ENCODE results near the gene SSBP3.

The SSBP3 gene

GRCh38 chr1:54292002-54292911 lies 113.9 kb downstream of the SSBP3 start:
- Histone ChIP-seq H3K36me3 (ENCODE audit: control insufficient read depth, insufficient read depth, low read length) (no peaks in the 10 kb centered on the region), H3K9ac (ENCODE audit: low read depth, low read length) (no peak overlapping the region), H3K27ac (ENCODE audit: low read depth, low read length) (no peak overlapping the region), H3K4me1 (ENCODE audit: control insufficient read depth, insufficient read depth, low read length) (peaks cover 36% of the 10 kb centered on the region), H3K9me3 (ENCODE audit: control insufficient read depth, insufficient read depth, low read length) (no peaks in the 10 kb centered on the region), H3K4me3 (ENCODE audit: low read depth, low read length) (no peak overlapping the region), H3K27me3 (ENCODE audit: control insufficient read depth, insufficient read depth, low read length) (no peaks in the 10 kb centered on the region)

GRCh38 chr1:54291276-54292001 lies 114.8 kb downstream of the SSBP3 start:
- Histone ChIP-seq H3K4me1 (ENCODE audit: control insufficient read depth, insufficient read depth, low read length) (peaks cover 45% of the 10 kb centered on the region), H3K27me3 (ENCODE audit: control insufficient read depth, insufficient read depth, low read length) (no peaks in the 10 kb centered on the region), H3K27ac (ENCODE audit: low read depth, low read length) (no peak overlapping the region)

GRCh38 chr1:54290506-54291184 lies 115.5 kb downstream of the SSBP3 start:
- H3K36me3 ChIP-seq (ENCODE audit: control insufficient read depth, insufficient read depth, low read length), result no peaks in the 10 kb centered on the region
- H3K27me3 ChIP-seq (ENCODE audit: control insufficient read depth, insufficient read depth, low read length), result no peaks in the 10 kb centered on the region
- peaks cover 53% of the 10 kb centered on the region for H3K4me1 ChIP-seq (ENCODE audit: control insufficient read depth, insufficient read depth, low read length)
- H3K4me3 ChIP-seq (ENCODE audit: low read depth, low read length), result no peak overlapping the region
- H3K27ac ChIP-seq (ENCODE audit: low read depth, low read length), result no peak overlapping the region
- H3K9ac ChIP-seq (ENCODE audit: low read depth, low read length), result no peak overlapping the region
- H3K9me3 ChIP-seq (ENCODE audit: control insufficient read depth, insufficient read depth, low read length), result no peaks in the 10 kb centered on the region

More at GRCh38 chr1:54291276-54292001, 114.8 kb downstream of the SSBP3 start:
- H3K4me3 ChIP-seq (ENCODE audit: low read depth, low read length), result no peak overlapping the region
- no peaks in the 10 kb centered on the region for H3K9me3 ChIP-seq (ENCODE audit: control insufficient read depth, insufficient read depth, low read length)
- H3K9ac ChIP-seq (ENCODE audit: low read depth, low read length), result no peak overlapping the region
- no peaks in the 10 kb centered on the region for H3K36me3 ChIP-seq (ENCODE audit: control insufficient read depth, insufficient read depth, low read length)

DNA sequence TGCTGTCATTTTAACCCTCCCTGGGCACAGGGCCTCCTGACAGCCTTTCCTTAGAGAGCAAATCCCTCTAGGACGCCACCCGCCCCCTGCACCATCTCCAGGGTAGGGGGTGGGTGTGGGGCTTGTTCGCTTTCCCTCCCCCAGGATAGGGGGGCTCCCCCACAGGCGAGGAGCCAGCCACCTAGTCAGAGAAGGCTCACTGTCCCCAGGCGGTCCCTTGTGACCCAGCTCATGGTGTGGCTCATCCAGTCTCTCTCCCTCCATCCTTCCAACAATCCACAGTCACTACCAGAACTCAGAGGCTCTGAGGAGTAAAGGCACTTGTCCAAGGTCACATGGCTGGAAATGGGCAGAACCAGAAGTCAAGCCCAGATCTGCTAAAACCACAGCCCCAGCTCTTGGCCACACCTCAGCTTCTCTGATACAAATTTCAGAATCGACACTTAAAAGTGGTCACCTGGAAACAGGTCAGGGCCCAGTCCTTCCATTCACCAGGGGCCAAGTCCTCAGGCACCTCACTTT lies 116.4 kb downstream of the SSBP3 start:
- Histone ChIP-seq H3K4me1 (ENCODE audit: control insufficient read depth, insufficient read depth, low read length) (peaks cover 58% of the 10 kb centered on the region), H3K4me3 (ENCODE audit: low read depth, low read length) (no peak overlapping the region), H3K36me3 (ENCODE audit: control insufficient read depth, insufficient read depth, low read length) (no peaks in the 10 kb centered on the region), H3K27me3 (ENCODE audit: control insufficient read depth, insufficient read depth, low read length) (no peaks in the 10 kb centered on the region), H3K9ac (ENCODE audit: low read depth, low read length) (no peak overlapping the region), H3K27ac (ENCODE audit: low read depth, low read length) (no peak overlapping the region), H3K9me3 (ENCODE audit: control insufficient read depth, insufficient read depth, low read length) (no peaks in the 10 kb centered on the region)

DNA sequence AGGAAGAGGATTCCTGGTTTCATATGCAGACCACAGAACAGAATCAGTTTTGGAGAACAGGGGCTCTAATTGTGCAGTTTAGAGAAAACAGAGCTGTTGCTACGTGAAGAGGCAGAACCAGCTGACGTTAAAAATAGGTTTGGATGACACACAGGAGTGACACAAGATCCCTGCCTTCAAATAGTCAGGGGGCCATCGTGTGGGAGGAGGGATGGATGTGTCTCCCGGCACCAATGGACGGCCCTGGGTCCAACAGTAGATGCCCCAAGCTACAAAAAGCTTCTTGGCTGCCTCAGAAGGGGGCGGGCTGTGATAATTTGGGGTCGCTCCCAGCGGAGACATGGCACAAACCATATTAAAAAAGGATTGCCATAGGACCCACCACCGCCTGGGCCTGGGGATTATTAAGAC lies 118.4 kb downstream of the SSBP3 start:
- Histone ChIP-seq H3K36me3 (ENCODE audit: control insufficient read depth, insufficient read depth, low read length) (no peaks in the 10 kb centered on the region), H3K9me3 (ENCODE audit: control insufficient read depth, insufficient read depth, low read length) (no peaks in the 10 kb centered on the region), H3K27me3 (ENCODE audit: control insufficient read depth, insufficient read depth, low read length) (no peaks in the 10 kb centered on the region), H3K4me1 (ENCODE audit: control insufficient read depth, insufficient read depth, low read length) (peaks cover 62% of the 10 kb centered on the region), H3K27ac (ENCODE audit: low read depth, low read length) (peak overlapping the region; percentile 28), H3K4me3 (ENCODE audit: low read depth, low read length) (no peak overlapping the region), H3K9ac (ENCODE audit: low read depth, low read length) (no peak overlapping the region)

GRCh38 chr1:54287176-54287650 lies 119.0 kb downstream of the SSBP3 start:
- no peaks in the 10 kb centered on the region for H3K27me3 ChIP-seq (ENCODE audit: control insufficient read depth, insufficient read depth, low read length)
- no peaks in the 10 kb centered on the region for H3K36me3 ChIP-seq (ENCODE audit: control insufficient read depth, insufficient read depth, low read length)
- no peak overlapping the region for H3K4me3 ChIP-seq (ENCODE audit: low read depth, low read length)
- H3K9me3 ChIP-seq (ENCODE audit: control insufficient read depth, insufficient read depth, low read length), result no peaks in the 10 kb centered on the region
- no peak overlapping the region for H3K9ac ChIP-seq (ENCODE audit: low read depth, low read length)
- H3K27ac ChIP-seq (ENCODE audit: low read depth, low read length), result no peak overlapping the region
- peaks cover 58% of the 10 kb centered on the region for H3K4me1 ChIP-seq (ENCODE audit: control insufficient read depth, insufficient read depth, low read length)

- Histone ChIP-seq H3K9ac (ENCODE audit: low read depth, low read length) (no peak overlapping the region), H3K9me3 (ENCODE audit: control insufficient read depth, insufficient read depth, low read length) (no peaks in the 10 kb centered on the region), H3K4me3 (ENCODE audit: low read depth, low read length) (no peak overlapping the region), H3K27ac (ENCODE audit: low read depth, low read length) (no peak overlapping the region), H3K4me1 (ENCODE audit: control insufficient read depth, insufficient read depth, low read length) (peaks cover 57% of the 10 kb centered on the region), H3K36me3 (ENCODE audit: control insufficient read depth, insufficient read depth, low read length) (peaks cover 2% of the 10 kb centered on the region), H3K27me3 (ENCODE audit: control insufficient read depth, insufficient read depth, low read length) (no peaks in the 10 kb centered on the region)
These were observed 120.3 kb downstream of the SSBP3 start for GRCh38 chr1:54285815-54286345.

DNA sequence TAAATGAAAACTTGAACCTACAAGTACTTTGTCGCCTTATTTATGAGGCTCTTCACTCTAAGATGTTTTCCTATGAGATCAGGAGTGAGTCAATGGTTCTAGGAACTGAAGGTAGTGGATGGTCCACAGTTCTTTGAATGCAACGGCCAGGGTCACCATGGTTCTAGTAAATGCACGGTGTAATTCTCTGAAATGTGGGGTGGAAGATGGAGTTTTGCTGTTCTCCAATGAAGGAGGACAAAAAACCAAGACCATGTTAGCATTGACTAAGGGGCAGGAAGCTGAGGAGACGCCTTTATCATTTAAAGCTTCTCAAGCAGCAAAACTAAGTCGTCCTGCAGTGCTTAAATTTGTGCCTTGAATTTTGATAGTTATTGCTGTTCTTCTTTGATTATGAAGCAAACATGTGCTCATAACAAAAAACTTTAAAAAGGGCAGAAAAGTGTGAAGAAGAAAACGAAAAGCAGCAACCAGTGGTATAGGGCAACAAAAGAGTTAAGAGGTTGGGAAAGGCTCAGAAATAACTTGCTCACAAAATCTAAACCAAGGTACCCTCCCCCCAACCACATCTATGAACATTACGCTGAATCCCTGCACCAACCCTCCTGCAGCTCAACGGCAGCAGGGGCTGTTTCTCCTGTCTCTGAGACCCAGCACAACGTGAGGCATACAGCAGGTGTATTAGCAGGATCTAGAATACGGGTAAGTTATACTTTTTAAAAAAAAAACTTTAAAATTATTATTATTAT lies 121.2 kb downstream of the SSBP3 start:
- H3K9me3 ChIP-seq (ENCODE audit: control insufficient read depth, insufficient read depth, low read length), result no peaks in the 10 kb centered on the region
- peak overlapping the region; percentile 61 for H3K27ac ChIP-seq (ENCODE audit: low read depth, low read length)
- H3K36me3 ChIP-seq (ENCODE audit: control insufficient read depth, insufficient read depth, low read length), result peaks cover 11% of the 10 kb centered on the region
- H3K4me3 ChIP-seq (ENCODE audit: low read depth, low read length), result no peak overlapping the region
- peaks cover 50% of the 10 kb centered on the region for H3K4me1 ChIP-seq (ENCODE audit: control insufficient read depth, insufficient read depth, low read length)
- no peak overlapping the region for H3K9ac ChIP-seq (ENCODE audit: low read depth, low read length)
- H3K27me3 ChIP-seq (ENCODE audit: control insufficient read depth, insufficient read depth, low read length), result no peaks in the 10 kb centered on the region

- Histone ChIP-seq H3K9me3 (ENCODE audit: control insufficient read depth, insufficient read depth, low read length) (no peaks in the 10 kb centered on the region), H3K4me1 (ENCODE audit: control insufficient read depth, insufficient read depth, low read length) (peaks cover 50% of the 10 kb centered on the region), H3K36me3 (ENCODE audit: control insufficient read depth, insufficient read depth, low read length) (peaks cover 22% of the 10 kb centered on the region), H3K27ac (ENCODE audit: low read depth, low read length) (no peak overlapping the region), H3K4me3 (ENCODE audit: low read depth, low read length) (no peak overlapping the region), H3K9ac (ENCODE audit: low read depth, low read length) (no peak overlapping the region), H3K27me3 (ENCODE audit: control insufficient read depth, insufficient read depth, low read length) (no peaks in the 10 kb centered on the region)
These were observed 122.4 kb downstream of the SSBP3 start for GRCh38 chr1:54283635-54284385.
